Measurements from ENCODE around the gene RNF166. TPM values are rescaled to one million over a fixed set of nuclear protein-coding genes. Genes with fewer than 3 reads are reported as not detected.

Gene RNF166
- total RNA-seq, 2 experiments from 2014 or later: 144 to 166 TPM

DNA sequence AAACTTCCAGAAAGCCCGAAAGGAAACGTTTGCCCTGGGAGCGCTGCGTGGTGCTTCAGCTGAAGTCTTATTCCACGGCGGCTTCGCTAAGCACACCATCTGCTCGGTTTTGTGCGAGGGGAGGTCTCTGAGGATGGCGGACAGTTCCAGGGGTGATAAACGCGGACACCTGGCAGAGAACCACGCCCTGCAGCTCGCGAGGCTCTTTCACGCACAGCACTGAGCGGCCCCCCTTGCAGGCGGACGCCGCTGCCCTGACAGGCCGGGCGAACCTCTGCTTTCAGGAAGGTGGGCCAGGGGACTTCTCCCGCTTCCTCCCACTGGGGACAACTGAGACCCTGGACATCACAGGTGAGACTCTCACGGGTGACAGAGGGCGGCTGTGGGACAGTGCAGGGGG is 47.0 kb downstream of the RNF166 start:
- Mint-ChIP-seq H3K27me3 (ENCODE audit: low read depth) (no peaks in the 10 kb centered on the region), H3K9me3 (ENCODE audit: insufficient read depth) (no peaks in the 10 kb centered on the region), H3K36me3 (ENCODE audit: low read depth) (peaks cover 23% of the 10 kb centered on the region), H3K4me1 (ENCODE audit: low read depth) (peaks cover 18% of the 10 kb centered on the region), H3K4me3 (no peak overlapping the region), H3K27ac (no peak overlapping the region)
- ChIA-PET CTCF (no interaction called here), POLR2A (no interaction called here)
- ATAC-seq (no peak), DNase-seq (no peak)

DNA sequence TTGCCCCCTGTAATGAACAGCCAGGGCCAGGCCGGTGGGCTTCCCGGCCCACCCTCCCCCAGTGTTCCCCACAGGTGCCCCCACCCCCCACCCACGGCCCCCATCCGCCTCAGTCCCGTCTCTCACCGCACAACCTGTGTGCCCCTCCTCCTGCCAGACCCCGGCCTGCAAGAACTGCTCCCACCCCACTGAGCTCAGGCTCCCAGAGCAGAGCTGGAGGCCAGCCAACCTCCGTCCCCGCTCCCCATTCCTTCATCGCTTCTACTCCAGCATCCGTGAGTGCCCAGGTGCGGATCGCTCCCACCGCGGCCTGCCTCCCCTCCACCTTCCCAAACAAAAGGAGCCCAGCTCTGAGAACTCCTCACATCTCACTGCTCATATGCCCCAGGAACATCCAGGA is 47.5 kb downstream of the RNF166 start:
- no peak overlapping the region for H3K27ac Mint-ChIP-seq
- no peaks in the 10 kb centered on the region for H3K9me3 Mint-ChIP-seq (ENCODE audit: insufficient read depth)
- ATAC-seq (no peak), DNase-seq (no peak)
- ChIA-PET CTCF (no interaction called here), POLR2A (no interaction called here)
- peaks cover 23% of the 10 kb centered on the region for H3K36me3 Mint-ChIP-seq (ENCODE audit: low read depth)
- H3K4me1 Mint-ChIP-seq (ENCODE audit: low read depth): peaks cover 16% of the 10 kb centered on the region
- H3K27me3 Mint-ChIP-seq (ENCODE audit: low read depth): no peaks in the 10 kb centered on the region
- H3K4me3 Mint-ChIP-seq: no peak overlapping the region

GRCh38 chr16:88657371-88657770 is 48.8 kb downstream of the RNF166 start:
- H3K36me3 Mint-ChIP-seq (ENCODE audit: low read depth): peaks cover 23% of the 10 kb centered on the region
- no peak overlapping the region for H3K4me3 Mint-ChIP-seq
- ATAC-seq (no peak), DNase-seq (no peak)
- ChIA-PET POLR2A (no interaction called here), CTCF (no interaction called here)
- no peak overlapping the region for H3K27ac Mint-ChIP-seq
- H3K27me3 Mint-ChIP-seq (ENCODE audit: low read depth): no peaks in the 10 kb centered on the region
- peaks cover 19% of the 10 kb centered on the region for H3K4me1 Mint-ChIP-seq (ENCODE audit: low read depth)
- no peaks in the 10 kb centered on the region for H3K9me3 Mint-ChIP-seq (ENCODE audit: insufficient read depth)

GRCh38 chr16:88656291-88656980 is 49.8 kb downstream of the RNF166 start:
- ATAC-seq: no peak
- H3K27me3 Mint-ChIP-seq (ENCODE audit: low read depth): no peaks in the 10 kb centered on the region
- H3K4me3 Mint-ChIP-seq: no peak overlapping the region
- peaks cover 20% of the 10 kb centered on the region for H3K4me1 Mint-ChIP-seq (ENCODE audit: low read depth)
- ChIA-PET POLR2A (no interaction called here), CTCF (no interaction called here)
- no peak overlapping the region for H3K27ac Mint-ChIP-seq
- no peak for DNase-seq
- no peaks in the 10 kb centered on the region for H3K9me3 Mint-ChIP-seq (ENCODE audit: insufficient read depth)
- H3K36me3 Mint-ChIP-seq (ENCODE audit: low read depth): peaks cover 20% of the 10 kb centered on the region

DNA sequence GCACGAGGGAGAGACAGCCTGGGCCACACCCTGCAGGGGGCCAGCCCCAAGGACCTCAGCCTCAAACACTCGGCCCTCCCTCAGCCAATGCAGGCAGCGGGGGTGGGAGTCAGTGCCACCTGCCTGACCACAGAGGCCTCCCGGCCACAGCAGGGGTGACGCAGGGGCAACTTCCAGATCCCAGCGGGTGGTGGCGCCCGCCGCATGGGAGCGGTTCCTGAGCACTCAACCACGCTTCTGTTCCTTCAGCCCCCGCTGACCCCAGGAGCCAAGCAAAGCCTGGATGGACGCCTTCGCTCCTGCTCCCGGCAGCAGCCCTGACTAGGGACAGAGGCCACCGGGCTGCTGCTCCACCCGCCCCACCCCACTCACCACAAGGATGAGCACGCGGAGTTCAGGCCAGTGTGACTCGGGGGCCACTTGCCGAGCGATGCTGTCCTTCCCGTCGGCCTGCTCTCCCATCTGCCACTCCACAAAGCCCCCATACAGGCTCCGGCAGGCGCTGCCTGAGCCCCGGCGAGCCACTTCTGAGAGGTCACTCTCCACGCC is 50.4 kb downstream of the RNF166 start:
- ATAC-seq (no peak), DNase-seq (no peak)
- POLR2A ChIA-PET: no interaction called here
- peaks cover 17% of the 10 kb centered on the region for H3K36me3 Mint-ChIP-seq (ENCODE audit: low read depth)
- no peak overlapping the region for H3K27ac Mint-ChIP-seq
- H3K27me3 Mint-ChIP-seq (ENCODE audit: low read depth): no peaks in the 10 kb centered on the region
- H3K4me1 Mint-ChIP-seq (ENCODE audit: low read depth): peaks cover 19% of the 10 kb centered on the region
- H3K4me3 Mint-ChIP-seq: no peak overlapping the region
- CTCF ChIA-PET: no interaction called here
- no peaks in the 10 kb centered on the region for H3K9me3 Mint-ChIP-seq (ENCODE audit: insufficient read depth)

DNA sequence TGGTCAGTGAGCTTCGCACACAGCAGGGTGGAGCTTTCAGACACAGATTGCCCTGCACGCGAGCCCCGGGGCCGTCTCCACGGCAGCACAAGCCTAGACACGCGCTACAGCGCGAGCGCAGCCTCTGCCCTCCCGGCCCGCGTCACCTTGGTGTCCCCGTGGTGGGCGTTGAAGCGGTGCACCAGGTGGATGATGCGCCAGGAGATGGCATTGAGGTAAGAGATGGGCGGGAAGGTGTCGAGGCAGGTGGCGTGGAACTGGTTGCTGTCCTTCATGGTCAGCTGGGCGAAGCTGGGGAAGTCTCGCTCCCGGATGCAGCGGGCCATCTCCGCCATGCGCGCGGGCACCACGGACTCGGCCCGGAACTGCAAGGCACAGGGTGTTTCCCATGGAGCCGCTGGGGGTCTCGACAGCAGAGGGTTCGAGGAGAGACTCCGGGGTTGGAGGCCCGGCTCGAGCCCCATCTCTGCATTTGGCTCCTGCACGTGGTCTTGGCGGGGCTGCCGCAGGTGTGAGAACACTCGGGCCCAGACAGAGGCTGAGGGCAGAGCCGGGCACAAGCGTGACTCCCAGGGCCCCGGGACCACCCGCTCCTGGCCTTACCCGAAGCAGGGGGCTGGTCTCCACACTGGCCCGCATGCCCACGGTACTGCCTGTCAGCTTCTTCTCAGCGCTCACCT is 51.0 kb downstream of the RNF166 start:
- Mint-ChIP-seq H3K4me1 (ENCODE audit: low read depth) (peaks cover 20% of the 10 kb centered on the region), H3K9me3 (ENCODE audit: insufficient read depth) (no peaks in the 10 kb centered on the region), H3K4me3 (no peak overlapping the region), H3K27me3 (ENCODE audit: low read depth) (no peaks in the 10 kb centered on the region), H3K27ac (peak overlapping the region; percentile 20), H3K36me3 (ENCODE audit: low read depth) (peaks cover 18% of the 10 kb centered on the region)
- no peak for DNase-seq
- ATAC-seq: no peak
- POLR2A ChIA-PET: no interaction called here
- CTCF ChIA-PET: no interaction called here

DNA sequence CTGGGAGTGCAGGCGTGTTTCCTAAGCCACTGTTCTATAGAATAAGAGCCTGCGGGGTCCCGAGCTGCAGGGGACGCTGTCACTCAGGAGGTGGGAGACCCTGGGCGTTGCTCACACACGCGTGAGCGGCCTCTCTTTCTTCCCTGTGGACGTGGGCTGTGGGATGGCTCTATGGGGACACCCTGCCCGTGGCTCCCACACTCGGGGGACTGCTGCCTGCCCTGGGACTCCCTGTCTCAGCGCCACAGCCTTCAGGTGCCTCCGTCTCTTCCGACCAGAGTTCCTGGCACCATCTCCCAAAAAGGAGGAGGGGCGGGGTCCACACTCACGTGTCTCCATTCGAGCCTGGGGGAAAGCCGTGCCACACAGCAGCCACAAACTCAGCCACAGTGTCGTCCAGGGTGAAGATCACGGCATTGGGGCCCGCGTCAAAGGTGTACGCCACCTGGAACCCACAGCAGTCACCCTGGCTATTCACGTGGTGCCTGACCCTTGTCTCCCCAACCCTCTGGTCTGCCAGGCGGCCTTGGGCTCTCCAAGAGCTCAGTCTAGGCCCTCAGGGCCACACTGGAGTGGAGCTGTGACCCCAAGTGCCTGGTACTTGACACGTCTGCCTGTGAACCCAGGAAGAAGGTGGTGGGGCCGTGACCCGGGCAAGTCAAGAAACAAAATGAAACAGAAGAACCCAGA is 51.7 kb downstream of the RNF166 start:
- ATAC-seq (no peak), DNase-seq (no peak)
- H3K9me3 Mint-ChIP-seq (ENCODE audit: insufficient read depth): no peaks in the 10 kb centered on the region
- peaks cover 18% of the 10 kb centered on the region for H3K36me3 Mint-ChIP-seq (ENCODE audit: low read depth)
- H3K27ac Mint-ChIP-seq: peak overlapping the region; percentile 20
- ChIA-PET CTCF (no interaction called here), POLR2A (no interaction called here)
- H3K27me3 Mint-ChIP-seq (ENCODE audit: low read depth): no peaks in the 10 kb centered on the region
- H3K4me1 Mint-ChIP-seq (ENCODE audit: low read depth): peaks cover 20% of the 10 kb centered on the region
- H3K4me3 Mint-ChIP-seq: no peak overlapping the region

DNA sequence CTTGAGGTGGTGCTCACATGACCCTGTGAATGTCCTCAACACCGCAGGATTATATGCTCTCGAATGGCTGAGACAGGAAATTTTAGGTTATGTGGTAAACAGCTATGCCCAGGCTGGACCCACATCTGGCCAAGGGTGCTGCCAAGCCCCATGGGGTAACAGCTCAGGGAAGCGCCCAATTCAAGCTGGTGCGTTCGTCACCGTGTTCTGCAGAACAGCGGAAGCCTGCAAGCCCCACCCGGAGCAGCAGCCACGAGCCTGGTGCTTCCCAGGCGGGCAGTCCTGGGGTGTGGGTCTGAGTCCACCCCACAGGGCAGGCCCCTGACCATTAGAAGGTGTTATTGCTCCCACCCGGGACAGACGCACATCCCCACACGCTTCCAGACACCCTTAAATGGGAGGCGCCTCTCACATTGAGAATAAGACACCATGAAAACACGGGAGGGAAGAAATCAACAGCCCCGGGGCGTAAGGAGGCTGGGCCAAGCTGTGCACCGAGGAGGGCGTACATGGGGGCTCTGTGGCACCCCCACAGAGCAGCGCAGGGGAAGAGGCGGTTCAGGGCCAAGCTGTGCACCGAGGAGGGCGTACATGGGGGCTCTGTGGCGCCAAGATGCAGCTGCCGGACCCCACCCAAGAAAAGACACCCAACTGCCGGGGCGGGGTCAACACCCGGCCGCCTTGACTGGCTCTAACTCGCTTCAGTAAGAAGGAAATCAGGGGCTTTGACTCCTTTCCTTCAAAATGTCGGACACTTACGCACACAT is 52.4 kb downstream of the RNF166 start:
- Mint-ChIP-seq H3K4me1 (ENCODE audit: low read depth) (peaks cover 26% of the 10 kb centered on the region), H3K4me3 (no peak overlapping the region), H3K36me3 (ENCODE audit: low read depth) (peaks cover 20% of the 10 kb centered on the region), H3K27ac (peak overlapping the region; percentile 65), H3K9me3 (ENCODE audit: insufficient read depth) (no peaks in the 10 kb centered on the region), H3K27me3 (ENCODE audit: low read depth) (no peaks in the 10 kb centered on the region)
- no peak for DNase-seq
- CTCF ChIA-PET: no interaction called here
- no peak for ATAC-seq
- POLR2A ChIA-PET: no interaction called here

GRCh38 chr16:88653101-88653500 is 53.1 kb downstream of the RNF166 start:
- Mint-ChIP-seq H3K27me3 (ENCODE audit: low read depth) (no peaks in the 10 kb centered on the region), H3K4me1 (ENCODE audit: low read depth) (peaks cover 26% of the 10 kb centered on the region), H3K27ac (peak overlapping the region; percentile 65), H3K36me3 (ENCODE audit: low read depth) (peaks cover 19% of the 10 kb centered on the region), H3K9me3 (ENCODE audit: insufficient read depth) (no peaks in the 10 kb centered on the region), H3K4me3 (no peak overlapping the region)
- POLR2A ChIA-PET: no interaction called here
- DNase-seq (no peak), ATAC-seq (no peak)
- CTCF ChIA-PET: no interaction called here

DNA sequence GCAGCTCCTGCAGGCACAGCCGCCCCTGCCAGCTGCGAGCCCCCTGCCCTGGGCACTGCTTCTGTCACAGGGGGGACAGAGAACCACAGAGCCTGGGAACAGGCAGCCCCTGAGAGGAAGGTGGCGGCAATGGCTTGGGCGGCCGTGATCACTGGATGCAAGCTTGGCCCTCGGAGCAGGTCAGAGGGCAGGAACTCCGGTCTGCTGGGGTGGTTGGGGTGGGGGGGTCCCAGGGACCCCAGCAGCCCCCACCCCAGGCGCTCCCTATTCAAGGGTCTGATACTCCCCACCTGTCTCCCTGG is 53.5 kb downstream of the RNF166 start:
- Mint-ChIP-seq H3K4me3 (no peak overlapping the region), H3K36me3 (ENCODE audit: low read depth) (peaks cover 19% of the 10 kb centered on the region), H3K9me3 (ENCODE audit: insufficient read depth) (no peaks in the 10 kb centered on the region), H3K27ac (peak overlapping the region; percentile 65), H3K27me3 (ENCODE audit: low read depth) (no peaks in the 10 kb centered on the region), H3K4me1 (ENCODE audit: low read depth) (peaks cover 26% of the 10 kb centered on the region)
- ATAC-seq (no peak), DNase-seq (no peak)
- ChIA-PET POLR2A (interaction anchor here (0.9 kb wide), 1 partner anchor 10 kb away, joined by 3 read pairs; the partner anchor contains the start of gene MVD), CTCF (no interaction called here)

DNA sequence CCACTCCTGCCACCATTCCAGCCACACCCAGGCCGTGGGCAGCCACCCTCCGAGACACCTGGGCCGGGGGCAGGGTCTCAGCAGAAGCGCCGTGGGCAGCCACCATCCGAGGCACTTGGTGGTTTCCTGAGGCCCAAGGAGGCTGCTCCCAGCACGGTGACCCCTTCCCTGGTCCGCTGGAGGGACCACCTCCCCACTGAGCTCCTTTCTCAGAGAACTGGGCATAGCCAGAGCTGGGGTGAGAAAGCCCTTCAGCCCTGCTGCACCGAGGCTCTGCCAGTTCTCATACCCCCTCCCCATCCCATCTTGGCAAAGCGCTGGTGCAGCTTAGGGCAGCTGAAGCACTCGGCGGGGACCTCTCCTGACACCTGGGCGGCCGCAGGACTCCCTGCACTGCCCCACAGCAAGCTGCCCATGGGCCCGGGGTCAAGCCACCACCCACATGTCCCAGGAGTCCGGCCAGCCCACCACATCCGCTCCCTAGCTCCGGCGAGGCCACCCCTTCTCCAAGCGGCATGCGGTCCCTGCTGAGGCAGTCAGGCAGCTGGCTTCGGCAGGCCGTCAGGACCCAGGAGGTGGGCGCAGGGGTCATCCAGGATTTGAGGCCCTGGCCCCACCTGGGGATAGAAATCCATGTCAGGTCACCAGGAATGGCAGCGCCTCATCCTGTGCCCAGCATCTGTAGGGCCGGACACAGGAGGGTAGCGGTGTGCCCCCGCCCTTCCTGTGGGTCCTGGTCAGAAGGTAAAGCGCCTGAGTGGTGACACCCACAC is 54.0 kb downstream of the RNF166 start:
- peak overlapping the region; percentile 93 for H3K4me3 Mint-ChIP-seq
- no peak for ATAC-seq
- peaks cover 26% of the 10 kb centered on the region for H3K4me1 Mint-ChIP-seq (ENCODE audit: low read depth)
- H3K27ac Mint-ChIP-seq: peak overlapping the region; percentile 94
- H3K27me3 Mint-ChIP-seq (ENCODE audit: low read depth): no peaks in the 10 kb centered on the region
- ChIA-PET CTCF (no interaction called here), POLR2A (interaction anchor here (0.9 to 3.0 kb wide), 2 partner anchors 11 to 50 kb away, joined by 3 to 26 read pairs; partner anchors contain the start of gene MVD)
- H3K36me3 Mint-ChIP-seq (ENCODE audit: low read depth): peaks cover 19% of the 10 kb centered on the region
- no peak for DNase-seq
- H3K9me3 Mint-ChIP-seq (ENCODE audit: insufficient read depth): no peaks in the 10 kb centered on the region
